ENCODE data around the gene ZRSR2. TPM values are rescaled to one million over a fixed set of nuclear protein-coding genes. Genes with fewer than 3 reads are reported as not detected.
"Not testable (repeated sequence)": the region's sequence is repeated elsewhere in the genome, so short reads cannot be mapped to it uniquely, and the experiment has no call there.

The ZRSR2 gene
- total and polyA plus RNA-seq, 2 experiments from 2014 or later: 10.6 to 15.5 TPM

GRCh38 chrX:15820106-15821073, 30.1 kb downstream of the ZRSR2 start:
- no peak for TF ChIP-seq CTCF (IDR thresholded peaks at IDR 0.05; ENCODE audit: low read depth, low read length)
- no peak for DNase-seq (ENCODE audit: low read depth in 1 of 2, low spot score in 1 of 2)
- peak overlapping the region; percentile 66 for H3K27ac ChIP-seq
- H3K27me3 ChIP-seq: no peaks in the 10 kb centered on the region
- H3K9me3 ChIP-seq (ENCODE audit: low read depth): no peaks in the 10 kb centered on the region
- peaks cover 6% of the 10 kb centered on the region for H3K36me3 ChIP-seq
- peaks cover 19% of the 10 kb centered on the region for H3K4me1 ChIP-seq (ENCODE audit: low read depth)
- no peak overlapping the region for H3K4me3 ChIP-seq

- Histone ChIP-seq H3K36me3 (peaks cover 4% of the 10 kb centered on the region), H3K4me1 (ENCODE audit: low read depth) (peaks cover 3% of the 10 kb centered on the region)
- no peak for TF ChIP-seq CTCF (IDR thresholded peaks at IDR 0.05; ENCODE audit: low read depth, low read length)
These were observed 32.6 kb downstream of the ZRSR2 start for GRCh38 chrX:15822922-15823321.

GRCh38 chrX:15825936-15826335, 35.7 kb downstream of the ZRSR2 start:
- Histone ChIP-seq H3K4me3 (no peak overlapping the region), H3K9me3 (ENCODE audit: low read depth) (no peaks in the 10 kb centered on the region), H3K27ac (peak overlapping the region; percentile 19), H3K4me1 (ENCODE audit: low read depth) (no peaks in the 10 kb centered on the region), H3K27me3 (no peaks in the 10 kb centered on the region), H3K36me3 (peaks cover 5% of the 10 kb centered on the region)
- TF ChIP-seq CTCF (IDR thresholded peaks at IDR 0.05; ENCODE audit: low read depth, low read length): no peak
- DNase-seq (ENCODE audit: low read depth in 1 of 2, low spot score in 1 of 2): no peak

More at GRCh38 chrX:15822922-15823321, 32.6 kb downstream of the ZRSR2 start:
- Histone ChIP-seq H3K4me3 (no peak overlapping the region), H3K9me3 (ENCODE audit: low read depth) (no peaks in the 10 kb centered on the region), H3K27ac (no peak overlapping the region), H3K27me3 (no peaks in the 10 kb centered on the region)
- DNase-seq (ENCODE audit: low read depth in 1 of 2, low spot score in 1 of 2): no peak

GRCh38 chrX:15829217-15829616, 38.9 kb downstream of the ZRSR2 start:
- peaks cover 5% of the 10 kb centered on the region for H3K36me3 ChIP-seq
- H3K27me3 ChIP-seq: no peaks in the 10 kb centered on the region
- no peak for TF ChIP-seq CTCF (IDR thresholded peaks at IDR 0.05; ENCODE audit: low read depth, low read length)

GRCh38 chrX:15831347-15831746, 41.1 kb downstream of the ZRSR2 start:
- not testable (repeated sequence) for H3K27me3 ChIP-seq; DNase-seq (ENCODE audit: low read depth in 1 of 2, low spot score in 1 of 2); H3K4me3 ChIP-seq; H3K36me3 ChIP-seq; H3K9me3 ChIP-seq (ENCODE audit: low read depth); H3K27ac ChIP-seq
- H3K4me1 ChIP-seq (ENCODE audit: low read depth): peaks cover 11% of the 10 kb centered on the region

More at GRCh38 chrX:15829217-15829616, 38.9 kb downstream of the ZRSR2 start:
- DNase-seq (ENCODE audit: low read depth in 1 of 2, low spot score in 1 of 2): no peak
- H3K4me1 ChIP-seq (ENCODE audit: low read depth): no peaks in the 10 kb centered on the region
- H3K27ac ChIP-seq: no peak overlapping the region
- no peaks in the 10 kb centered on the region for H3K9me3 ChIP-seq (ENCODE audit: low read depth)
- no peak overlapping the region for H3K4me3 ChIP-seq

GRCh38 chrX:15834053-15834452, 43.8 kb downstream of the ZRSR2 start:
- no peak for TF ChIP-seq CTCF (IDR thresholded peaks at IDR 0.05; ENCODE audit: low read depth, low read length)
- no peaks in the 10 kb centered on the region for H3K27me3 ChIP-seq
- peaks cover 11% of the 10 kb centered on the region for H3K4me1 ChIP-seq (ENCODE audit: low read depth)
- peaks cover 8% of the 10 kb centered on the region for H3K36me3 ChIP-seq
- no peak overlapping the region for H3K27ac ChIP-seq
- no peaks in the 10 kb centered on the region for H3K9me3 ChIP-seq (ENCODE audit: low read depth)
- no peak for DNase-seq (ENCODE audit: low read depth in 1 of 2, low spot score in 1 of 2)
- H3K4me3 ChIP-seq: no peak overlapping the region

Data from cardiac muscle cell (in vitro differentiated cells and primary cell).